Activated CD4-positive, alpha-beta T cell treated with anti-CD3 and anti-CD28 coated beads, Interleukin-2, amount 10 ng/mL, durations not matched to agents 24 days and 14 days (primary cell): ENCODE results near the gene MS4A2. TPM values are rescaled to one million over a fixed set of nuclear protein-coding genes. Genes with fewer than 3 reads are reported as not detected.

ENCODE experiments used
- total RNA-seq: library from RNA; stranded (reverse); gene quantifications from 2 replicates; pipeline ENCODE4 v1.2.3, GENCODE V29; 2022

MS4A2 gene
- total RNA-seq, 1 donor from 2014 or later: not detected

Other genes with a start within 250 kb of the MS4A2 start
- not detected in 2 replicates for gene CBLIF, start 243.2 kb upstream of the MS4A2 start, total RNA-seq
- gene TCN1, start 222.2 kb upstream of the MS4A2 start, total RNA-seq: not detected in 2 replicates
- gene OOSP3, start 209.9 kb upstream of the MS4A2 start, total RNA-seq: not detected in 2 replicates
- not detected in 2 replicates for gene OOSP1, start 150.2 kb upstream of the MS4A2 start, total RNA-seq
- gene OOSP4A, start 124.6 kb upstream of the MS4A2 start, total RNA-seq: not detected in 2 replicates
- gene OOSP4B, start 71.5 kb upstream of the MS4A2 start, total RNA-seq: not detected in 2 replicates
- not detected in 2 replicates for gene OOSP2, start 48.3 kb upstream of the MS4A2 start, total RNA-seq
- gene MS4A3, start 32.0 kb upstream of the MS4A2 start, total RNA-seq: not detected in 2 replicates
- gene MS4A6A, start 94.4 kb downstream of the MS4A2 start, total RNA-seq: 0.28 TPM in 1 of 2 replicates, not detected in the other
- gene MS4A4E, start 154.5 kb downstream of the MS4A2 start, total RNA-seq: 0.28 TPM in 1 of 2 replicates, not detected in the other
- not detected in 2 replicates for gene MS4A4A, start 192.0 kb downstream of the MS4A2 start, total RNA-seq
- not detected in 2 replicates for gene MS4A6E, start 238.6 kb downstream of the MS4A2 start, total RNA-seq